Breast epithelium (tissue), 4 donors: ENCODE measurements around the gene PARD3B. TPM values are rescaled to one million over a fixed set of nuclear protein-coding genes. Genes with fewer than 3 reads are reported as not detected.

Experiments
- DNase-seq, 2 donors: peaks; one replicate each; pipeline ENCODE4 v3.0.0-alpha.2; 2019; ENCODE audit warnings: low spot score in 2 of 2
- H3K27ac ChIP-seq, 2 donors: fragments of 200-600 bp; sonication (generic) in 1 of 2; one replicate each; pipeline ENCODE4 v1.5.1; 2016 to 2019; ENCODE audit warnings: mild to moderate bottlenecking in 1 of 2
- H3K27me3 ChIP-seq, 2 donors: fragments of 200-600 bp; sonication (generic) in 1 of 2; one replicate each; pipeline versions ENCODE4 v1.5.1 to v1.6.0; 2017 to 2019; ENCODE audit warnings: control low read depth in 1 of 2, mild to moderate bottlenecking in 1 of 2
- H3K36me3 ChIP-seq: fragments of 200-600 bp; one replicate; pipeline ENCODE4 v1.5.1; 2019
- H3K4me1 ChIP-seq, 2 donors: fragments of 200-600 bp; sonication (generic); one replicate each; pipeline ENCODE4 v1.5.1; 2016 to 2019; ENCODE audit warnings: control low read depth in 1 of 2
- H3K4me3 ChIP-seq, 3 donors: fragments of 200-600 bp; sonication (generic); 1 replicate in 2 of 3; 2 replicates in 1 of 3; pipeline ENCODE4 v1.5.1; 2016 to 2019; ENCODE audit warnings: mild to moderate bottlenecking in 3 of 3, moderate library complexity in 2 of 3
- H3K9me3 ChIP-seq, 2 donors: fragments of 200-600 bp; sonication (generic) in 1 of 2; one replicate each; pipeline ENCODE4 v1.5.1; 2016 to 2019; ENCODE audit warnings: control low read depth in 1 of 2
- POLR2A ChIP-seq: fragments of 450-650 bp; IDR thresholded peaks from one replicate; pipeline ENCODE4 v1.6.1; 2016; ENCODE audit warnings: antibody characterized with exemption, mild to moderate bottlenecking, moderate library complexity
- POLR2AphosphoS5 ChIP-seq, 3 donors: sonication (generic); formaldehyde crosslinking; IDR thresholded peaks; one replicate each; pipeline ENCODE4 v1.6.1; 2017; ENCODE audit warnings: antibody characterized with exemption in 3 of 3
- intact Hi-C: fragments of 100-400 bp; cut with DNase I; formaldehyde crosslinking; loops from one replicate; pipeline ENCODE4 v1.15.1; 2023; ENCODE audit warnings: low total_unique reads
- total RNA-seq, 3 donors: library from RNA; depleted of rRNA; stranded (reverse); fragments of >200 nt; gene quantifications; one replicate each; pipeline ENCODE4 v1.1.0, GENCODE V29; 2016
- TF ChIP-seq, protein P1 (sequence below), 3 donors: fragments of 450-650 bp; IDR thresholded peaks; one replicate each; pipeline ENCODE4 v1.5.1; 2016 to 2017; ENCODE audit warnings: antibody characterized with exemption in 3 of 3, mild to moderate bottlenecking in 3 of 3, moderate library complexity in 3 of 3

PARD3B gene
- total RNA-seq, 3 donors from 2014 or later = 24.6 to 66.2 (median 25.9) TPM

DNA sequence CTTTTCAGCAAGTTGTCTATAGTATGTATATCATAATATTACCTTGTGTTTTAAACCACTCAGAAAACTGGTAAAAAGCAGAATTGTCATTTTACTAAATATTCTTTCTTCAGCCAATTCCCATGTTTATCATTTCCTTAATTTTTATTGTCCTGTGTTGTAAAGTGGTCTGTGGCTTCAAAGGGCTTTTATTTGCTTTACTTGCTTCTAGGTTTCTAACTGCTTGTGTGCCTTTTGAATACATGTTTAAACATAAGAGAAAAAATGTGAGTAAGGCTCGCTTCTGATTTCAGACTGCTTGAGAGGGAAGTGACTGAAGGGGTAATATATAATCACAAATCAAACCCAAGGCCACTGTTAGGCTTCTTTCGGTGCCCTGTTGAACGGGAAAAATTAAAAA lies 729.5 kb downstream of the PARD3B start:
- Histone ChIP-seq H3K4me1 (no peaks in the 10 kb centered on the region), H3K27ac (no peak overlapping the region), H3K36me3 (no peaks in the 10 kb centered on the region), H3K27me3 (no peaks in the 10 kb centered on the region), H3K9me3 (no peaks in the 10 kb centered on the region), H3K4me3 (no peak overlapping the region)
- intact Hi-C loops = no loop called here
- TF ChIP-seq, protein P1, sequence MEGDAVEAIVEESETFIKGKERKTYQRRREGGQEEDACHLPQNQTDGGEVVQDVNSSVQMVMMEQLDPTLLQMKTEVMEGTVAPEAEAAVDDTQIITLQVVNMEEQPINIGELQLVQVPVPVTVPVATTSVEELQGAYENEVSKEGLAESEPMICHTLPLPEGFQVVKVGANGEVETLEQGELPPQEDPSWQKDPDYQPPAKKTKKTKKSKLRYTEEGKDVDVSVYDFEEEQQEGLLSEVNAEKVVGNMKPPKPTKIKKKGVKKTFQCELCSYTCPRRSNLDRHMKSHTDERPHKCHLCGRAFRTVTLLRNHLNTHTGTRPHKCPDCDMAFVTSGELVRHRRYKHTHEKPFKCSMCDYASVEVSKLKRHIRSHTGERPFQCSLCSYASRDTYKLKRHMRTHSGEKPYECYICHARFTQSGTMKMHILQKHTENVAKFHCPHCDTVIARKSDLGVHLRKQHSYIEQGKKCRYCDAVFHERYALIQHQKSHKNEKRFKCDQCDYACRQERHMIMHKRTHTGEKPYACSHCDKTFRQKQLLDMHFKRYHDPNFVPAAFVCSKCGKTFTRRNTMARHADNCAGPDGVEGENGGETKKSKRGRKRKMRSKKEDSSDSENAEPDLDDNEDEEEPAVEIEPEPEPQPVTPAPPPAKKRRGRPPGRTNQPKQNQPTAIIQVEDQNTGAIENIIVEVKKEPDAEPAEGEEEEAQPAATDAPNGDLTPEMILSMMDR (IDR thresholded peaks at IDR 0.05) = no peak
- TF ChIP-seq POLR2AphosphoS5 (IDR thresholded peaks at IDR 0.05) = no peak
- TF ChIP-seq POLR2A = no peak
- DNase-seq = no peak

DNA sequence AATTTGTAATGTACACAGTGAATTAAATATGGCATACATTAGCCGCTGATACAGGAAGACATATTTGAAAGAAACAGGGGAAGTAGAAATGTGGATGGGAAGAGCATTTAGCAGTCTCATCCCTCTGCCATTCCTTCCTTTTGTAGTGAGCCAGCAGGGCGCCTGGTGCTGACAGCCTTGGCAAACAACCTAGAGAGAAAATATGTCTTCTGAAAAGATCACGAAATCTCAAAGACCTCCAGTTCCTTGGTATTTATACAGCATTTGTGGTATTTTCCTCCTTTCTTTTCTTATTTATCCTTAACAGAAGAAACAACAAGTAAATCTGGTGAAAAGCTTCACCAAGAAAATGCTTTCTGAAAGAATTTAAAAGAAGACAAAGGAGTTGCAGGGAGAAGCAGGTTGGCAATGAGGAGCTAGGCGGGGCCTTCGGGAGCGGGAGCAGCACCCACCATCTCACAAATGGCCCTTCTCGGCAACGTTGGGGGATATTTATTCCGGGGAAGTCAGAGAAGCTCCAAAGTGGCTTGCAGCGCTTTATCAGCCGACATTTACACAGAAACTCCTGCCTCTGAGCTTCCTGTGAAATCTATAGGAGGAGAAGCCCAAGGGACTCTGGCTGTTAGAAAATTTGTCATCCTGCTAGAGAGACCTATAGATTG lies 731.0 kb downstream of the PARD3B start:
- H3K4me1 ChIP-seq = no peaks in the 10 kb centered on the region
- H3K36me3 ChIP-seq = no peaks in the 10 kb centered on the region
- TF ChIP-seq, protein P1 (IDR thresholded peaks at IDR 0.05) = no peak
- TF ChIP-seq POLR2AphosphoS5 (IDR thresholded peaks at IDR 0.05) (no peak), POLR2A (no peak)
- no peaks in the 10 kb centered on the region for H3K27me3 ChIP-seq
- DNase-seq = no peak
- no peak overlapping the region for H3K27ac ChIP-seq
- intact Hi-C loops = no loop called here
- H3K4me3 ChIP-seq = no peak overlapping the region
- no peaks in the 10 kb centered on the region for H3K9me3 ChIP-seq

DNA sequence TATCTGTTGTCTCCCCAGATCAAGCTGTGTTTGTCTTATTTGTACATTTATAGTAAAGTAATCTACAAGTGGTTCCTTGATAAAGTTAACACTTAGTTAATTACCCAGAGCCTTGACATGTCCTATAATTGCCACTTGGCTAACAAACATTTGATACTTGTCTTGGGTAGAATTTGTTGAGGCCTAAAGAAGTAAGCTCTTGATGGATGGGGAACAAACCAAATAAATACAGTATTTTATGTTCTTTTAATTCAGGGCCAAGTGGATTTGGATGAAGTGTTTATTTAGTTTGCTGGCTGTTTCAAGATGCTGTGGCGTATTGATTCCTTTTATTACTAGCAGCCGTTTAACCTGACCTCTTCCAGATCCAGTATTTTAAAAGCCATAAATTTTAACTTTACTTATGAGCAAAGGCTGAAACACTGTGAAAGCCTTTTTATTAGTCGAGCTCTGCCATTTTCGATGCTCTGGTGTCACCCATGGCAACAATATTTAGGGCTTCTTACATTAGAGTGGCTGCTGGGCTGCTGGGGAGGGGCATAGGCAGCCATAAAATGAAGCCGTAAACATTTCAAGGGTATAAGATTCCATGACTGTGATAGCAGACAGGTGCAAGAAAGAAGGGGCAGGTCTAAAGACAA lies 735.4 kb downstream of the PARD3B start:
- no peaks in the 10 kb centered on the region for H3K27me3 ChIP-seq
- no peak overlapping the region for H3K27ac ChIP-seq
- H3K36me3 ChIP-seq = no peaks in the 10 kb centered on the region
- no peaks in the 10 kb centered on the region for H3K4me1 ChIP-seq
- intact Hi-C loops = no loop called here
- H3K9me3 ChIP-seq = no peaks in the 10 kb centered on the region
- H3K4me3 ChIP-seq = no peak overlapping the region
- TF ChIP-seq, protein P1 (IDR thresholded peaks at IDR 0.05) = no peak
- TF ChIP-seq POLR2A (no peak), POLR2AphosphoS5 (IDR thresholded peaks at IDR 0.05) (no peak)
- DNase-seq = no peak

DNA sequence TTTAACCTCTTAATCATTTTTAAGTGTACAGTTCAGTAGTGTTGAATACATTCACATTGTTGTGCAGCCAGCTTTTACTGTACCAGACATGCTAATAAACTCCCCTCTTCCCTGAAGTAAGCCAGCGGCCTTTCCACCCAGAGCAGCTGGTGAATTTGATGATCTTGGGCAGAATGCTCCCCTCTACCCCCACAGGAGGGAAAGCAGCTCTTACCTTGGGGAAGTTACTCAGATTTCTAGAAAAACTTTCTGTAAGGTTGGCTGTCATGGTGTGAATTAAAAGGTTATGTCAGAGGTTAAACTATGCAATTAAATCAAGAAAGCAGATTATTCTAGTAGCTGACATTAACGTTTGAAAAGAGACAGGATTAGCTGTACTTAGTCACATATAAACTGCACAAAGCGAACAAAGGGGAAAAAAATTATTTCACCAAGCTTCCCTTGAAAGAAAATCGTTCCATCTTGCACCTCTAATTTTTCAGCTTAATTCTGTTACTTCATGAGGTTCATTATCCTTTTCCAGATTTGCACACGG lies 738.5 kb downstream of the PARD3B start:
- H3K27me3 ChIP-seq = no peaks in the 10 kb centered on the region
- no peak overlapping the region for H3K4me3 ChIP-seq
- TF ChIP-seq POLR2A (no peak), POLR2AphosphoS5 (IDR thresholded peaks at IDR 0.05) (no peak)
- TF ChIP-seq, protein P1 (IDR thresholded peaks at IDR 0.05) = no peak
- no peaks in the 10 kb centered on the region for H3K36me3 ChIP-seq
- H3K4me1 ChIP-seq = no peaks in the 10 kb centered on the region
- H3K9me3 ChIP-seq = no peaks in the 10 kb centered on the region
- no peak overlapping the region for H3K27ac ChIP-seq
- DNase-seq = no peak
- intact Hi-C loops = no loop called here

DNA sequence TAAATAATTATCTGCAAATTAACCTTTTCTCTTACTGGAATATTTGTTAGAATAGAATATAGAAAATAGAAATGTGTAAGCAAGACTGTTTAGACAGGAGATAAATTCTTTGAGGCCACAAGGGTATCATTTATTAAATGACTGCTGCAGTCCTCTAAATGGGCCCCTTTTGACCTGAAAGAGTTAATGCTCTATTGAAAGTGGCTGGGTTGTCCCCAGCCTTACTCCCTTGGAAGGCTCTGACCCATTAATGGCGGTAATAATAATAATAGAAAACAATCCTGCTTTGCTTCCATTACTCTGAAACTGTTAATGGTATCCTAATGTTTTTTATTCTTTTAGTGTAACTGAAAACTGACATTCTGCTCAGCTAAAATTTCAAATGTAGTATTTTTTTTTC lies 739.1 kb downstream of the PARD3B start:
- no peaks in the 10 kb centered on the region for H3K9me3 ChIP-seq
- no peak overlapping the region for H3K27ac ChIP-seq
- intact Hi-C loops = no loop called here
- H3K4me3 ChIP-seq = no peak overlapping the region
- no peak for DNase-seq
- no peaks in the 10 kb centered on the region for H3K4me1 ChIP-seq
- no peak for TF ChIP-seq POLR2AphosphoS5 (IDR thresholded peaks at IDR 0.05)
- TF ChIP-seq, protein P1 (IDR thresholded peaks at IDR 0.05) = no peak
- TF ChIP-seq POLR2A = no peak
- no peaks in the 10 kb centered on the region for H3K27me3 ChIP-seq
- H3K36me3 ChIP-seq = no peaks in the 10 kb centered on the region
